Lower lobe of right lung (tissue), 2 donors: ENCODE results near the gene SLC6A19. TPM values are rescaled to one million over a fixed set of nuclear protein-coding genes. Genes with fewer than 3 reads are reported as not detected.
A peak's percentile ranks its signal among the peaks of the same experiment; 100 is the strongest.

Source experiments
- ATAC-seq, 2 donors: fragments of 200-7000 bp; cut with Tn5 transposase; one replicate each; pipeline ENCODE4 v1.9.1; 2020 to 2022; ENCODE audit warnings: mild to moderate bottlenecking in 2 of 2, moderate library complexity in 2 of 2
- DNase-seq: peaks from one replicate; pipeline ENCODE4 v3.0.0-alpha.2; 2020
- H3K27ac ChIP-seq: fragments of 200-600 bp; one replicate; pipeline ENCODE4 v1.8.0; 2022
- H3K27me3 ChIP-seq: fragments of 200-600 bp; one replicate; pipeline ENCODE4 v1.8.0; 2022; ENCODE audit warnings: low read depth
- H3K36me3 ChIP-seq: fragments of 200-600 bp; one replicate; pipeline ENCODE4 v1.8.0; 2022; ENCODE audit warnings: mild to moderate bottlenecking
- H3K4me1 ChIP-seq: fragments of 200-600 bp; one replicate; pipeline ENCODE4 v1.8.0; 2022
- H3K4me3 ChIP-seq: fragments of 200-600 bp; one replicate; pipeline ENCODE4 v1.8.0; 2022; ENCODE audit warnings: mild to moderate bottlenecking
- H3K9me3 ChIP-seq: fragments of 200-600 bp; one replicate; pipeline ENCODE4 v1.8.0; 2022
- CTCF ChIP-seq: fragments of 200-600 bp; IDR thresholded peaks from one replicate; pipeline ENCODE4 v1.8.0; 2022; ENCODE audit warnings: antibody characterized with exemption, mild to moderate bottlenecking
- intact Hi-C: fragments of 100-400 bp; cut with DNase I; formaldehyde crosslinking; loops from one replicate; pipeline ENCODE4 v1.11.0; 2022
- total RNA-seq: library from RNA; stranded (reverse); fragmentation: NEBNext Ultra II Directional; extraction: Animal tissue kit (Norgen Biotek cat#: 25700); gene quantifications from one replicate; pipeline ENCODE4 v1.2.1, GENCODE V29; 2021
- donor health status: DM: no; HTN: yes; CAD: no; lungs with severe emphysema.

Gene SLC6A19
- total RNA-seq, 1 donor from 2014 or later, result not detected

- no peak overlapping the region for H3K27ac ChIP-seq
- H3K36me3 ChIP-seq, result no peaks in the 10 kb centered on the region
- peak; percentile 32 for DNase-seq
- peaks cover 6% of the 10 kb centered on the region for H3K27me3 ChIP-seq
- H3K9me3 ChIP-seq, result no peaks in the 10 kb centered on the region
- intact Hi-C loops, result no loop called here
- no peak for ATAC-seq
- H3K4me1 ChIP-seq, result peaks cover 6% of the 10 kb centered on the region
- H3K4me3 ChIP-seq, result no peak overlapping the region
- no peak for TF ChIP-seq CTCF
Observed at GRCh38 chr5:1208221-1208742, 6.9 kb downstream of the SLC6A19 start.

DNA sequence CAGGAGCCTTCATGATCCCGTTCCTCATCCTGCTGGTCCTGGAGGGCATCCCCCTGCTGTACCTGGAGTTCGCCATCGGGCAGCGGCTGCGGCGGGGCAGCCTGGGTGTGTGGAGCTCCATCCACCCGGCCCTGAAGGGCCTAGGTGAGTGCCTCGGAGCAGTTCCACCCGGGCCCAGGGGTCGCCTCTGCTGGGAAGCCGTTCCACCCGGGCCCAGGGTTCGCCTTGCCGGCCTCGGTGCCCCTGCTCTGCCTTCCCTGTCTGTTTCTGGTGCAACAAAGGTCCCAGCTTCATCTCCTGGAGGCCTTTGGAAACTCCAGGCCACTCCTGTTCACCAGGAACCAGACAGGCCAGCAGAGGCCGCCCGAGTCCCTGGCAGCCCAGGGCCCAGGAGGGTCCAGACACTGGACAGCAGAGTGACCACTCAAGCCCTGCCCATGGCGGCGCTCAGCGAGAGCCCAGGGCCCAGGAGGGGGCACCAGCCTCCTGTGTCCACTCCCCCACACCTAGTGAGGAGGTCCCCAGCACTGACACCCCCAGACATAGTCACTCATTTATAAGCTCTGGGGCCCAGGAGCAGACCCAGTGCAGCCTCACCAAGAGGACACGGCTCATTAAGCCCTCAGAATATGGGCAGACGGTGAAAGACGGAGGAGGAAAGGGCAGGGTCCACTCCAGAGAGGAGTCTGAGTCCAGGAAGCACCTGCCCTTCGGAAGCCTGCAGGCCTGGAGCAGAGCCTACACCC lies 7.5 kb downstream of the SLC6A19 start:
- no peak overlapping the region for H3K4me3 ChIP-seq
- no peak overlapping the region for H3K27ac ChIP-seq
- peak; percentile 31 for TF ChIP-seq CTCF
- ATAC-seq (peak; percentile 40 to 42), DNase-seq (peak; percentile 41)
- H3K9me3 ChIP-seq, result no peaks in the 10 kb centered on the region
- peaks cover 6% of the 10 kb centered on the region for H3K4me1 ChIP-seq
- H3K36me3 ChIP-seq, result no peaks in the 10 kb centered on the region
- intact Hi-C loops, result no loop called here
- H3K27me3 ChIP-seq, result peaks cover 6% of the 10 kb centered on the region

GRCh38 chr5:1209489-1209852 lies 8.1 kb downstream of the SLC6A19 start:
- intact Hi-C loops, result no loop called here
- peaks cover 6% of the 10 kb centered on the region for H3K27me3 ChIP-seq

DNA sequence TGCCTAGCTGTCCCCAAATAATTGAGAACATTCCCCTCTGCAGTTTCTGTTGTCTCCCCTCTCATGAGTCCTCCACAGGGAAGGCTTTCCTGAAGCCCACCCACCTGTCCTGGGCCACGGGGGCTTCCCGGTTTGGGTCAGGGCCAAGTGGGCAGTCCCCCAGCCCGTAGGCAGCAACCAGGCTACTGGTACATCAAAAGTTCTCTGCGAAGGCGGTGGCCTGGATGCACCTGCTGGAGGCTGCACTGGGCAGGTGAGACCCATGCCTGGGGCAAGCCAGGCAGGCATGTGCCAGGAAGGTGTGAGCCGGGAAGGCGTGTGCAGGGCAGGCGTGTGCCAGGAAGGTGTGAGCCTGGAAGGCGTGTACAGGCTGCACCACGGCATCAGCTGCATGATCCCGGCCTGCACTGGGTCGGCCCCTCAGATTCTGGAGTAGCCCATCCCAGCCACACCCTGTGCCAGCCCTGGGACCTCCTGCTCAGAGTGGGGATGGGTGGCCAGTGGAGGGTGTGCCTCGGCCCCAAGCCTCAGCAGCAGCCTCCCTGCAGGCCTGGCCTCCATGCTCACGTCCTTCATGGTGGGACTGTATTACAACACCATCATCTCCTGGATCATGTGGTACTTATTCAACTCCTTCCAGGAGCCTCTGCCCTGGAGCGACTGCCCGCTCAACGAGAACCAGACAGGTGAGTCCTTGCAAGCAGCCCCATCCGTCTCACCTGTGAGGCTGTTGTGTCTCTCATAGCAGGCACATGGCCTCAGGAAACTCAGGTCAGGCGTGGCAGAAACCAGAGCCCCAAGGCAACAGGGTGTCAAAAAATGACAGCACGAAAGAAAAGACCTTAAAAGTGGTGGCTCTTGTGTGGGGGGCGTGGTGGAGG lies 8.7 kb downstream of the SLC6A19 start:
- ATAC-seq (no peak), DNase-seq (peak; percentile 31)
- Histone ChIP-seq H3K27me3 (peaks cover 6% of the 10 kb centered on the region), H3K9me3 (no peaks in the 10 kb centered on the region), H3K4me3 (no peak overlapping the region), H3K4me1 (no peaks in the 10 kb centered on the region), H3K27ac (no peak overlapping the region), H3K36me3 (no peaks in the 10 kb centered on the region)
- intact Hi-C loops, result no loop called here
- no peak for TF ChIP-seq CTCF

More at GRCh38 chr5:1209489-1209852, 8.1 kb downstream of the SLC6A19 start:
- ATAC-seq (no peak), DNase-seq (no peak)
- Histone ChIP-seq H3K36me3 (no peaks in the 10 kb centered on the region), H3K4me1 (peaks cover under 1% of the 10 kb centered on the region), H3K4me3 (no peak overlapping the region), H3K27ac (no peak overlapping the region), H3K9me3 (no peaks in the 10 kb centered on the region)
- no peak for TF ChIP-seq CTCF

- Histone ChIP-seq H3K36me3 (no peaks in the 10 kb centered on the region), H3K4me1 (no peaks in the 10 kb centered on the region), H3K27ac (no peak overlapping the region), H3K9me3 (no peaks in the 10 kb centered on the region), H3K27me3 (peaks cover 6% of the 10 kb centered on the region), H3K4me3 (no peak overlapping the region)
- DNase-seq (peak; percentile 40), ATAC-seq (no peak)
- intact Hi-C loops, result no loop called here
- TF ChIP-seq CTCF, result no peak
Observed at GRCh38 chr5:1210832-1211251, 9.4 kb downstream of the SLC6A19 start.
